Left ventricle myocardium inferior (tissue), 1 donor: ENCODE measurements around the gene CDK5R1. TPM values are rescaled to one million over a fixed set of nuclear protein-coding genes. Genes with fewer than 3 reads are reported as not detected.

ENCODE experiments used
- DNase-seq: peaks from one replicate; pipeline ENCODE4 v3.0.0-alpha.2; 2020
- H3K27ac ChIP-seq: fragments of 200-600 bp; replicated peaks from 2 replicates; pipeline ENCODE4 v1.8.0; 2021
- H3K27me3 ChIP-seq: fragments of 200-600 bp; 2 replicates; pipeline ENCODE4 v1.8.0; 2021; ENCODE audit warnings: low read depth
- H3K36me3 ChIP-seq: fragments of 200-600 bp; 2 replicates; pipeline ENCODE4 v1.8.0; 2021
- H3K4me1 ChIP-seq: fragments of 200-600 bp; 2 replicates; pipeline ENCODE4 v1.8.0; 2021
- H3K4me3 ChIP-seq: fragments of 200-600 bp; 2 replicates; pipeline ENCODE4 v1.8.0; 2021; ENCODE audit warnings: mild to moderate bottlenecking, moderate library complexity
- H3K9me3 ChIP-seq: fragments of 200-600 bp; replicated peaks from 2 replicates; pipeline ENCODE4 v1.8.0; 2021
- intact Hi-C: fragments of 100-400 bp; cut with micrococcal nuclease; formaldehyde crosslinking; loops from one replicate; pipeline ENCODE4 v1.11.0; 2022
- total RNA-seq: library from RNA; stranded (reverse); fragmentation: NEBNext Ultra II Directional; extraction: Animal tissue kit (Norgen Biotek cat#: 25700); gene quantifications from one replicate; pipeline ENCODE4 v1.2.1, GENCODE V29; 2021
- TF ChIP-seq, protein P1 (sequence below): fragments of 200-600 bp; IDR thresholded peaks from 2 replicates; pipeline ENCODE4 v1.8.0; 2021; ENCODE audit warnings: antibody characterized with exemption, mild to moderate bottlenecking, borderline replicate concordance
- donor health status: DM: no; HTN: yes; CAD: no; lungs with severe emphysema.

CDK5R1 gene
- total RNA-seq, 1 donor from 2014 or later = 1.5 TPM

GRCh38 chr17:32471652-32472051 is 15.1 kb upstream of the CDK5R1 start:
- intact Hi-C loops = no loop called here
- DNase-seq = no peak
- no peak overlapping the region for H3K4me3 ChIP-seq
- no peaks in the 10 kb centered on the region for H3K27me3 ChIP-seq
- no peaks in the 10 kb centered on the region for H3K9me3 ChIP-seq
- peaks cover 96% of the 10 kb centered on the region for H3K36me3 ChIP-seq
- TF ChIP-seq, protein P1, sequence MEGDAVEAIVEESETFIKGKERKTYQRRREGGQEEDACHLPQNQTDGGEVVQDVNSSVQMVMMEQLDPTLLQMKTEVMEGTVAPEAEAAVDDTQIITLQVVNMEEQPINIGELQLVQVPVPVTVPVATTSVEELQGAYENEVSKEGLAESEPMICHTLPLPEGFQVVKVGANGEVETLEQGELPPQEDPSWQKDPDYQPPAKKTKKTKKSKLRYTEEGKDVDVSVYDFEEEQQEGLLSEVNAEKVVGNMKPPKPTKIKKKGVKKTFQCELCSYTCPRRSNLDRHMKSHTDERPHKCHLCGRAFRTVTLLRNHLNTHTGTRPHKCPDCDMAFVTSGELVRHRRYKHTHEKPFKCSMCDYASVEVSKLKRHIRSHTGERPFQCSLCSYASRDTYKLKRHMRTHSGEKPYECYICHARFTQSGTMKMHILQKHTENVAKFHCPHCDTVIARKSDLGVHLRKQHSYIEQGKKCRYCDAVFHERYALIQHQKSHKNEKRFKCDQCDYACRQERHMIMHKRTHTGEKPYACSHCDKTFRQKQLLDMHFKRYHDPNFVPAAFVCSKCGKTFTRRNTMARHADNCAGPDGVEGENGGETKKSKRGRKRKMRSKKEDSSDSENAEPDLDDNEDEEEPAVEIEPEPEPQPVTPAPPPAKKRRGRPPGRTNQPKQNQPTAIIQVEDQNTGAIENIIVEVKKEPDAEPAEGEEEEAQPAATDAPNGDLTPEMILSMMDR = no peak
- no peak overlapping the region for H3K27ac ChIP-seq
- peaks cover 25% of the 10 kb centered on the region for H3K4me1 ChIP-seq

GRCh38 chr17:32475258-32475657 is 11.5 kb upstream of the CDK5R1 start:
- Histone ChIP-seq H3K4me1 (peaks cover 19% of the 10 kb centered on the region), H3K36me3 (peaks cover 98% of the 10 kb centered on the region), H3K27ac (no peak overlapping the region), H3K4me3 (no peak overlapping the region), H3K9me3 (no peaks in the 10 kb centered on the region), H3K27me3 (no peaks in the 10 kb centered on the region)
- intact Hi-C loops = no loop called here
- TF ChIP-seq, protein P1 = no peak
- DNase-seq = no peak

DNA sequence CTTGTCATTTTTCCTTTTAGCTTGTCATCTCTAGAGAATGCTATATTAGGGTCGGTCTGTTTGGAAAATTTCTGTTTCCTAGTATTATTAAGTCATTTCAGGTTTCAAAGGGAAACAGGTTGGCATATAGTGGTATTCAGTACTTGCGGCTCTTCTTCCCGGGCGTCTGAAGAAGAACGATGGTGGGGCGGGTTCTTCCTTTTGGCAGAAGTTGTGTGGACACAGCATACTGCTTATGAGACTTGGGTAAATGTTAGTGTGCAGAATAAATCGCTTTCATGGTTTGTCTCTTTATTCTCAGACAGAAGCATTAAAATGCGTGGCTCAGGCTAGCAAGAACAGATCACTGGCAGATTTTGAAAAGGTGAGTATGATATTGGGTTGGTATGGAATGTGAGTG is 9.6 kb upstream of the CDK5R1 start:
- Histone ChIP-seq H3K27me3 (no peaks in the 10 kb centered on the region), H3K27ac (no peak overlapping the region), H3K4me3 (no peak overlapping the region), H3K4me1 (peaks cover 11% of the 10 kb centered on the region), H3K36me3 (peaks cover 98% of the 10 kb centered on the region), H3K9me3 (no peaks in the 10 kb centered on the region)
- intact Hi-C loops = no loop called here
- TF ChIP-seq, protein P1 = no peak
- DNase-seq = no peak

DNA sequence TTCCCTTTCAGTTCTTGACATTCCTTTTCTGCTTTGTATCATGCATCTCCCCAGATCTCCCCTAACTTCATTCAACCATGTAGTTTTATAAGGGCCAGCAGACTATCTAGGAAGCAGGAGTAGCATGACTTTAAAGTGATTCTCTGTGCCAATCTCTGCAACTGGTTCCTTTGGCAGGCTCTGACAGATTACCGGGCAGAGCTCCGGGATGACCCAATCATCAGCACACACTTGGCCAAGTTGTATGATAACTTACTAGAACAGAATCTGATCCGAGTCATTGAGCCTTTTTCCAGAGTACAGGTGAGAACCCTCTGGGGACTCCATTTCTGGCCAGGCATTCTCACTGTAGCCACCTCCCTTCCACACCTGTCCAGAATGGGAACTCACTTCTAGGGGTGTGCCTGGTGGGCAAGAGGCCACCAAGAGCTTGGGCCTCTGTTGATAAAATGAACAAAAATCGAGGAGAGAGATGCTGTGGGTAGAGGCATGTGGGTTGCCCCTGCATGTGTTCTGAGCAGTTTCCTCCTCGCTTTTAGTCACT is 7.6 kb upstream of the CDK5R1 start:
- Histone ChIP-seq H3K4me1 (peaks cover 29% of the 10 kb centered on the region), H3K27me3 (no peaks in the 10 kb centered on the region), H3K36me3 (peaks cover 84% of the 10 kb centered on the region), H3K27ac (no peak overlapping the region), H3K9me3 (no peaks in the 10 kb centered on the region), H3K4me3 (no peak overlapping the region)
- intact Hi-C loops = no loop called here
- no peak for DNase-seq
- TF ChIP-seq, protein P1 = no peak

DNA sequence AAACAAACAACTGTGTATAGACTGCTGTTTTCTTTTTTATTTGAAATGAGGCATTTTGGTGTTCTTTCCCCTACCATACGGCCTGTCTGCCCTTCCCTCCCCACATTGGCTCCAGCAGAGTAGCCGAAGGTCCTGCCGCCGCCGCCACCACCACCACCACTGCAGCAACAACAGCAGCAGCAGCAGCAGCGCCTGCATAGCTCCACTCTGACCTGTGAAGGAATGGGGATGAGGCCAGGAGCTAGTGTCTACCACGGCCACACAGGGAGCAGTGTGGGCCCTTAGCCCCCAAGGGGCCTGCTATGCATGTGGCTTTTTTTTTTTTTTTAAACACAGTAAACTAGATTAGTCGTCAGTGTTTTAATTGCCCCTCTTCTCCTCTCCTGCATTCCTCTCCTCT is 5.6 kb upstream of the CDK5R1 start:
- TF ChIP-seq, protein P1 = no peak
- Histone ChIP-seq H3K4me3 (no peak overlapping the region), H3K27me3 (no peaks in the 10 kb centered on the region), H3K27ac (no peak overlapping the region), H3K36me3 (peaks cover 63% of the 10 kb centered on the region), H3K9me3 (no peaks in the 10 kb centered on the region), H3K4me1 (peaks cover 50% of the 10 kb centered on the region)
- no peak for DNase-seq
- intact Hi-C loops = no loop called here
